T-helper 1 cell treated with Interleukin-12 subunit alpha and Interleukin-12 subunit beta and Interleukin-4 antibody, amounts not matched to agents 30 ng/mL and 1 ng/mL, for 36 hours (primary cell): Measurements from ENCODE around the gene GRID1. TPM values are rescaled to one million over a fixed set of nuclear protein-coding genes. Genes with fewer than 3 reads are reported as not detected.

Experiments used
- intact Hi-C: fragments of 100-400 bp; cut with micrococcal nuclease; formaldehyde crosslinking; loops from one replicate; pipeline ENCODE4 v1.15.1; 2024
- total RNA-seq: library from RNA; stranded (reverse); gene quantifications from 2 replicates; pipeline ENCODE4 v1.2.3, GENCODE V29; 2022

GRID1 gene
- total RNA-seq, 1 donor from 2014 or later, result not detected

DNA sequence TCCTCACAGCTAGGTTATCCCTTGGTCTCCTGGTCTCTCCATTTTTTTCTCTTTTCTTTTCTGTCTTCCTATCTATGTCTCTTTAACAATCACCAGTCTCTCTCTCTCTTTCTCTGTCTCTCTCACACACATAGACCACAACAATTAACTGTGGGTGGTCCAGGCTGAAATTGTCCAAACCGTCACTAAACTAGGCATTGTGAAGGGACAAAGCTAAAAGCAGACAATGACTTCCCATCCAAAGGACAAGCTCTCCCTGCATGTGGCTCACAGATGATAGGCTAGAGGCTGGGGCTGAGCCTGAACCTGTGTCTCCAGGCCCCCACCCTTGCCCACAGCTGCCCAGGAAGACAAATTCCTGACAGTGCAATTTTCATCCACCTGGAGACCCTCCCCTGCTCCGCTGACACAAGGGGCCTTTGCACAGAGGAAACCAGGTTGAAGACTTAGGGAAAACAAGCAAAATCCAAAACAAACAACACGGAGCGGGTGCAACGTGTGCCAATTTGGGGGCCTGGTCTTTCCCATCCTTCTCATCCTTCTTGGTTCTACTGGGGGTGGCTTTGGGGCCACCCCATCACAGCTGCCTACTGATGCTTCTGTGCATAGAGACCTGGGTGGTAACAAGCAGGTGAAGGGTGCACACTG, 755.4 kb downstream of the GRID1 start:
- intact Hi-C loops, result no loop called here

DNA sequence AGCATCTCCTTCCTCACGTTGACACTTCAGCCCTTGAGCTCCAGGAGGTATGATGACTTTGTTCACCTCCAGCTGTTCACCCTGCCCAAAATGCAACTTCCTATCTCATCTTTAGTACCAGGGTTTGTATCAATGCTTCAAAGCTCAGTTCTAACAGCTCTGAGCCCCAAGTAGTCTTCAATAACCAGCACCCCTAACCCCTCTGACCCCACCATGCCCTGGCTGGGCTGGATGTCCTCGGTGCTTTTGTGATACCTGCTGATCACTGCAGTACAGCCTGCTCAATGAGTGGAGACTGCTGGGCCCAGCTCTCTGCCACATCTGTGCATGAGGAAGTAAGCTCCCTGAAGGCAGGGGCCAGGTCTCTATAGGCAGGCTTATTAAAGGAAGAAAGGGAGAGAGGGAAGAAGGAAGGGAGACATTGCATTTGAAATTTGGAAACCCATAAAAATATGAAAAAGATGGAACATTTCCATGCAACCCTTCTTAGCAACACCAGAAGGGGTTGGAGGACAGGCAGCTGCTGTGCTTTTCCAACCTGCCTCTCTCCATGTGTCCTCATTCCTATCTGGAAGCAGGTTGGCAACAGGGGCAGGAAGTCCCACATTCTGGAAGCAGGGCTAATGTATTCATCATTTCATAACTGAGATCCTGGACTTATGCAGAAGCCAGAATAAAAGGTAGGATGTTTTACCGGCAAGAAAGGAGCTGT, 756.1 kb downstream of the GRID1 start:
- intact Hi-C loops, result no loop called here

DNA sequence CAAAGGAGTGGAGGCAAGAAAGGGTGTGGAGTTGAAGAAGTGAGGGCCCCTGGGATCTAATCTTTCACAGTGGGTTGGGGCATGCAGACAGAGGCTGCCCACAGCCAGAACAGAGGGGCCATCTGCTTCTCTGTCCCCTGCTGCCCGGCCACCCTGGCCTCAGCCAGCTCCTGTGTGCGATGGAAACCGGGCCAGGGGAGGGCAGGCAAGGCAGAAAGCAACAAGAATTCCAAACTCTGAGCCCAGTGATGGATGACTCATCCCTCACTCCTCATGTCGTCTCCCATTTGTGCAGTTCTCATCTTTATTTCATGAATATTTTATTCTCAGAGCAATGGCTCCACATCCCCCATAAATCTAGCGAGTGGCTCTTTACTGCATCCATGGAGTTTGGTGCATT, 757.1 kb downstream of the GRID1 start:
- intact Hi-C loops, result no loop called here

DNA sequence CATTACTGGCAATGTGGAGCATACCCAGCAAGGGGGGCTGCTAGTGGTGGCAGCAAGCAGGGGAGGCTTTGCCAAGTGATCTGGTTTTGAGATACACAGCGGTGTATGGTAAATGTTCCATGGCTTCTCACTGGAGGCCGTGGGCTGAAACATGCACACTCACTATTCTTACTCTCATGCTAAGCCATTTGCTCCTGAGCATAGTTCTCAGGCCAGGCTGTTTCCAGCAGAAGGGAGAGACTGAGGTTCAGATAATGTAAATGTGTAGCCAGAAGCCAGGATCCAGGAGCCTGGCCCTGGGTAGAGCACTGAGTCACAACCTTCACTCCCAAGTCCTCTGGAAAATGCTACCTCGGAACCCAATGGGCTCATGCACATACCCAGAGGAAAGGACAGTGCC, 757.9 kb downstream of the GRID1 start:
- intact Hi-C loops, result no loop called here

DNA sequence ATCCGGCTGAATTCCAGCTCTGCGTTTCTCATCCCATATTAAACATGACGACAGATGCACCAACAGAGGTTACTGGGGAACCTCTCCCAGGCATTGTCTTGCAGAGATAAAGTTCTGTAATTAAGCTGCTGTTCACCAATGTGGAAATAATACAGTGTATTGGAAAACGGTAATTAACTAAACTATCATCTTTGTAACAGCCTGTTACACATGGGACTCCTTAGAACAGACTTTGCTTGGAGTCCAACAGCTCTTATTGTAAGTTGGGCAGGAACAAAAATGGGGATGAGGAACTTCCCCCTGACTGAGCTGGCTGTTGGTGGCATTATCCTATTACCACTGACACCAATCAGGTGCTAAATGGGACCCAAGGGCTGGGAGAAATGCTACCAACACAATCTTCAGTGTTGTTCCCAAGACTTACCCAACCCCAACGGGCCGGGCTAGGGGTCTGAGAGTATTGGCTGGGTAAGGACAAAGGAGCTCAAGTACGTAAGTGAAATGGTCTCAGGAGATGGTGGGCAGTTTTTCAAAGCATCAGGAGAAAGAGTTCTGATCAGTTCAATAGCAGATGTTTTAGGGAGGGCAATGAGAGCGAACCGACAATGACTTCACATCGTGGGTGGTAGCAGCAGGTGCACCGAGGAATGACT, 759.4 kb downstream of the GRID1 start:
- intact Hi-C loops, result no loop called here

DNA sequence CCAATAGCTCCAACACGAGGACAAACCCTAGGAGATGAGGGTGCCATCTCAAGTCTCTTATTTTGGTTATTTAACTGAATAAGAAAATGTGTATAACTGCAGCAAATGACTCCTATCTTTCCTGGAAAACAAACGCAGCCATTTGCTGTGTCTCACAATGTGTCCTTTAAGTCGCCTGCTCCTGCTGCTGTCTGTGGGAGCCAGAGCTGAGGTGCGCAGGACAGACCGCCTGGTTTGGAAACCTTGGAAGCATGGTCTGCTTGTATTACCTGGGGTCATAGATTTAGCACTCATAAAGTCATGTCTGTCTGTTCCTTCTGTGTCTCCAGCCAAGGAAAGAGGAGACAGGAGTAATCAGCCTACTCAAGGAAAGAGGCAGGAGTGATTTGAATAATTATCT, 760.2 kb downstream of the GRID1 start:
- intact Hi-C loops, result no loop called here

DNA sequence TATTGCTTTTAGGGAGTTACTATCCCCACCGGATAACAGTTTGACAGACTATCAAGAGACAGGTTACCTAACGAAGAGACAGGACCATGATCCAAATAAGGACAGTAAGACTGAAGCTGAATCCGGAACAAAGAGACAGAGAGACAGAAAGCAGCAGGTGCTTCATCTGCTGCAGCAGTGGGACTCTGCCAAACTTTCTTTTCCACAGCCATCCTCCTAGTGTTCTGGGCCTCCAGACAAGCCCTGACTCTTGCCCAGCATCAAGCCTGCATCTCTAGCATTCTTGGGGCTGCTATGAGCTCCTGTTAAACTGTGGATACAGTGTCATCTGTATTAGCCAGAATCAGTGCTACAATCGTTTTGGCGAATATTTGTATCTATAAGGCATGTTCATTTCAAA, 761.7 kb downstream of the GRID1 start:
- intact Hi-C loops, result no loop called here

DNA sequence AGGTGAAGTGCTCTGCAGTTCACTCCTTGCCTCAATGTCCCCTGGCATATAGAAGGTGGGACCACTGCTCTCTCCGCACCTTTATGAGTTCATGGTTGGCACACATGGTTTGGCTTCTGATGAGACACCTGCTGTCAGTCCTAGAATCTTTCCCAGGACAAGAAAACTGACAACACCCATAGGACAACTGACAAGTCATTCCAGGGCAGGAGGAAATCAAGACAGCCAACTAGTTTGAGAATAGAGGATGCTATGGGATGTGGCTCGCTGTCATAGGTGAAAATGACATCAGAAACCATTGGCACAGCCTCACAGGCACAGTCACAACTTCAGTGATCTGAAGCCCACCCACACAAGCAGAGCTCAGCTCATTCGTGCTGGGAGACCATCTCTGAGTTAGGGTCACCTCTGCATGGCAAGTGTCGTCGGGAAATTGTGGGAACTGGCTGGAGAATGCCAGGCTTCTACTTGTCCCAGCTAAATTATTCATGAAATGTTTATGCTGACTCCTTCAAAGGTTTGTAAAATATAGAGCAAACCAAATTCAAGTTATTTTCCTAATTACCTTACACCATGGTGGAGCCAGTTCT, 762.4 kb downstream of the GRID1 start:
- intact Hi-C loops, result no loop called here

DNA sequence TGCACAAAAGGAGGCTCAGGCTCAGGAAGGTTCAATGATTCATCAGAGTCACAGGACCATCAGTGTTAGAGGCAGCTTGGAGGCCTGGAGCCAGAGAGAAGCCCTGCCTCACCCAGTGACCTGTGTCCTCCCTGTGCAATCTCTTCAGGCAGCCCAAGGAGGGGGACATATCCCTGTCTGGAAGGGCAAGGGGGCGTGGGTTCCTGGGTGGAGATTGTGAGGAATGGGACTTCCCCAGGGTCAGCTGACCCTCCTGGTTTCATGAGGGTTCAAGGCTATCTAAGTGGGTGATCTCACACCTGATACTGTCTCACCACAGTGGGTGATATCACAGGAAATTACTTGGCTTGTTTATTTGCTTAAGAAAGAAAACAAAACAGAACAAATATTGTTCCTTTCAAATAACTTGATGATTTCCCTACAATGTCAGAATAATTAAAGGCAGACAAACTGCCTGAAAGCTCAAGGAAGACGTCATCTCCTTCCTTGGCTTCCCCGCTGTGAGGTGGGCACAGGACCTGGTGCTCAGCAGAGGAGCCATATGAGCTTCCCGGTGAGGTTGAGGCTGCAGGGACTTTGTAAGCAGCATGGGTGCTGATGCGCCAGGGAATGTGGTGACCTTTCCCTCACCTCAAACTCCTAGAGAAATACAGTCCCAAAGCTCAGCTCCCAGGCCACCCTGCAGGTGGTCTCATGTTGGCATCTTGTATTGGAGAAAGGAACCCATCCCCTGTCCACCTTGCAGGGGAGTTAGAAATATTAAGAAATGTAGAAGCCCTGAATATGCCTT, 763.2 kb downstream of the GRID1 start:
- intact Hi-C loops, result no loop called here

DNA sequence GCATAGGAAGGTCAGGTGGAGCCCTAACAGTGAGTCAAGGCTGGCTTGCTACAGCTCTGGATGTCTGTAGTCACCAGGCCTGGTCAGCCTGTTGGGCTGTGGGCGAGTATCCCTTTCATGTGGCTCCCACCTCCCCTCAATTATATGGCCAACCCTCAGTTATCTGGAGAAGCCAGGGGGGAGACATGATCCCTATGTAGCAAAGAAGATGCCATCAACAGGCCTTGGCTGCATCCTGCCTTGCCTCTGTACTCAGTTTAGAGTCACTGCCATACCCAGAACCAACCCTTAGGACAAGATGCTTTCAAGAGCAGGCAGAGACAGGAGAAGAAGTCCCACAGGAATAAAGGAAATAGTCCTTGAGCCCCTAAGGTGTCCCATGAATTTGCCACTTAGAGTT, 763.9 kb downstream of the GRID1 start:
- intact Hi-C loops, result no loop called here

DNA sequence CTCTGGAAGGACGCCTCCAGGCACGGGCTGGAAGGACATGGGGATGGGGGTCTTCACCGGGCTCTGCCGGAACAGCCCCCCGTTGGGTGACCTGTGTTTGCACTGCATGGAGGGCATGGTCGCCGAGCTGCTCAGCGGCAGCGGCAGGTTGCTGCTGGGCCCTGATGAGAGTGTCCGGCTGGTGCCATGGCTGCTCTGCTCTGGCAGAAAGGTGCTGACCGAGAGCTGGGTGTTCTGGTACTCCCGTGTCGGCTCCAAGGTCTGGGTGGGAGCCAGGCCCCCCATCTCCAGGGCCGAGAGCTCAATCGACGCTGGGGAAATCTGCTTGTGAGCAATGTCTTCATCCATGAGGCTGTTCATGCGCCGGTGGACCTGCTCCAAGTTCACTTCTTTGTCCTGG, 764.3 kb downstream of the GRID1 start:
- intact Hi-C loops, result no loop called here

DNA sequence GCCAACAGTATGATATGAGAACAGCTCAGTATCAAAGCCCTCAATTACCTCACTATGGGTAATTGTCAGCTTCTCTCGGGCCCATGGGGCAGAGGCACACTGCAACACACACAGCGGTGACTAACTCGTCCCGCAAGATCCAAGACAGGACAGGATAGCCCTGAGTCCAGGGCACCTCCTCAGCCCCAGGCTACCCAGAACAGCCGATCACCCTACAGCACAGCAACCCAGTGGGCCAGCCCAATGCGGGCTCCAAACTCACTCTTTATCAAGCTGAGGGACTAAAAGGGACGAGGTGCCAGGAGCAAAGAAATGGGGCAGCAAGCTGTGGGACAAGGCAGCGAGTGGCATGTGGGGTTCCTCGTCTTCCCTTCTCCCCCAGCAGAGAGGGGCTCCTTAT, 765.1 kb downstream of the GRID1 start:
- intact Hi-C loops, result no loop called here

DNA sequence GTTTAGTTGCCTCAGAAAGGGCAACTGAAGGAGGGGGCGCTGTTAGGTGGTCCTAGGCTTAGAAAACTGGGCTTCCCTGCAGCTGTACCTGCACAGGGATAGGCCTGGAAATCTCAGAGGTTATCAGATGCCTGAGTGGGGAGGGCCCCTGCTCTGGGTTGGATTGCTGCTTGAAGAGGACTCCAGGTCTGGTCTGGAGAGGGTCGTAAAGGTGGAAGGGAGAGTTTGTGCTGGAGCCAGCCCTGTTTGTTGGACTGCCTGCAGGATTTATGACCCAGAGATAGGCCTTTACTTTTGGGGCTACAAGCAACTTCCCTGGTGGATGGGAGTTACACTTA, 765.9 kb downstream of the GRID1 start:
- intact Hi-C loops, result no loop called here

DNA sequence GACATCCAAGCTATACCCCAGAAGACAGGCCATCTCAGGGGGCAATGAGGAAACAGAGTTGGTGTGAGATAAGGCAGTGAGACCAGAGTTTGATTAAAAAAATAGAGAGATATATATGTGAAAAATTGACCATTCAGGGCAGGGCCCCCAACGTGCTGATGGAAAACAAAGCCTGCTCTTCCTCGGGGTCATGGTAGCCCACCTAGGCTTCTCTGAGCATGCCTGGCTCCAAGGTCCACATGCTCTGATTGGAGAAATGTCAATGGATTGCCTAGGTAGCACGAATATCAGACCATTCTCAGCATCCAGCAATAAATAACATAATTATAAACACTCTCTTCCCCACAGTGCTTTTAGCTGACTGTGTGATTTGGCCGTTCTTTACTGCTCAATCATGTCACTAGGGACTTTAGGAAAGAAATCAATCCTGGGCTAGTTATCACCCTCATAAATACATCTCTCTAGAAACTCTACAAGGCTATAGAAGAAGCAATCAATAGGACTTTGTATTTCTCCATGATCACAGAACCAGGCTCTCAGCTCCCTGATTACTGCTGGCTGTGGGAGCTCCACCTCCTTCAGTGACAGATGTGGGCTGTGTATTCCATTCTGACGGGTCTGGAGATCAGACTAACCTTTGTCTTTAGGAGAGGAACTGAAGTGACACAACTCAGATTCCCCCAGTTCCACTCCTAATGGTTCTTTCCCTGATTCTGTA, 766.4 kb downstream of the GRID1 start:
- intact Hi-C loops, result no loop called here

DNA sequence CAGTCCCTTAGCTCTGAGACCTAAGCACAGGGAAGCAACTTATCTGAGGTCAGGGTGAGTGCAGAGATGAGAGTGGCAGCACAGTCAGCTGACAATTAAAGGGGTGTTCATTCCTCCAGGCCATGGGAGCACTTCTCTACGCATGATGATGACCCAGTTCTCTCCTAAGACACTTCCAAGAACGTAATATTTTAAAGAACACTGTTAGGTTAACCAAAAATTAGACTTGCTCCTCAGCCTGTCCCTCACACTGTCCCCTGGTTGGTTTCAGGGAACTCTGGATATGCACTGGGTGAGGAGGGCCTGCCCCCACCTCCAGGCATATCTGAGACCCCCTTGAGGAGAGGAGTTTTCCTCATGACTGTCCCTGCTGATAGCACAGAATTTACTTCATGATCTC, 767.5 kb downstream of the GRID1 start:
- intact Hi-C loops, result no loop called here

DNA sequence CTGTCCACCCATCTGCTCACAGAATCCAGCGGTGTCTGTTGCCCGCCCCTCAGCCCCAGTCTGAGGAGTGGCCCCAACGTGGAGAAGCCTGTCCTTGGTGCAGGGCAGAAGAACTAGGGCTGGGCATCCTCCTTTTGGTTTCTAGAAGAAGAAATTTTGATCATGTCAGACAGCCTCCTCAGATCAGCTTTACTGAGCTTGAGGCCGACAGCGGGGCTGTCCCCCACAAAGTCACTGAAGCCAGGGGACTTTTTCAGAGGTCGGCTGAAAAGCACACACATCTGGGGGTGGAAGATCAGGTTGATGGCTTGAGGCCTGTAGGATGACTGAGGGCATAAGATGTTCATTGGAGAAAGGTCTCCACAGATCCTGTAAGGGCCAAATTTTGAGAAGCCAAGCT, 767.9 kb downstream of the GRID1 start:
- intact Hi-C loops, result no loop called here

DNA sequence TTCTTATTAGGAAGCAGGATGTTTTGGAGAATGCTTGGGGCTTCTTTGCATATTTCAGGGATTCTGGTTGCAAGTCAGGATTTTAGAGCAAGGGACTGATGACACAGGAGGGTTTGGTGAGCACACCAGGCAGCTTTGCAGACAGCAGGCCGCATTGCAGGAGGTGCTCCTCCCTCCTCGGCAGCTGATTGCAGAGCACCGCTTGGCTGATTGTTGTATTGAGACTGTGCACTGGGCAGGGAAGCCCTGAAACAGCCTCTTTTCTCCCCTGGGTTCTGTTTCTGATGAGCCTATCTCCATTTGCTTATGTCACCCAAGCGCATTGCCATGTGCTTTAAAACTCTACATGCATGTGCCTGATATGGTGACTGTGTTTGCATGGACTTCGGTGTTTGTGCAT, 769.6 kb downstream of the GRID1 start:
- intact Hi-C loops, result no loop called here

DNA sequence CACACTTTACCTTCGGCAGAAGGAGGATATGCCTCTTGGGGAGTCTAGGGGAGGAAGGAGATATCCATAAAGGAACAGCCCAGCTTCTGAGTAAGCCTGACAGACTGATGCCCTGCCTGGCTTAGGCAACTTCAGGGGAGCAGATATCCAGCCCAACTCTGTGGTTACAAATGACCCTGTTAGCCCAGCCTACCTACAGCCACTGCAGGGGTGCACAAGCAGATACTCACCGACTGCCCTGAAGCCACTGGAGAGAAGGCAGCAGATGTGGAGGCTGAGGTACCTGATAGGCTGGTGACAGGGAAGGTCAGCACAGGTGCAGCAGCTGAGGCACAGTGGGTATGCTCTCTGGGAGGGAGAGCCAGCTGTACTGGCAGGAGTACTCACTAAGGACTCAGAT, 770.2 kb downstream of the GRID1 start:
- intact Hi-C loops, result no loop called here

DNA sequence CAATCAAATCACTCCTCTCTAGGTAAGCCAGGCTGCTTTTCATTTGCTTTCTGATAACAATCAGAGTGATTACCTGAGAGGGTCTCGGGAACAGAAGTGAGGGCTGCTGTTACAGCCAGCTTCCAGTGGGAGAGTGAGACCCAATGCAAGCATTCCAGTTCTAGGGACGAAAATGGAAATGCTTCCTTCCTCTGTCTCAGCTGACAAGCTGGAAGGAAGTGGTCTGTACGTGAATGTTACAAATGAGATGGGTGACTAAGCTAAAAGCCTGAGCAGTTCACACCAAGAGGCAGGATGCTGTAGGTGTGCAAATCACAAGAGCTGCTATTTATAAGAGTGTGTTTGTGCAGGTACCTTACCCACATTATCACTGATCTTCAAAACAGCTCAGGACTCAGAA, 772.4 kb downstream of the GRID1 start:
- intact Hi-C loops, result no loop called here

DNA sequence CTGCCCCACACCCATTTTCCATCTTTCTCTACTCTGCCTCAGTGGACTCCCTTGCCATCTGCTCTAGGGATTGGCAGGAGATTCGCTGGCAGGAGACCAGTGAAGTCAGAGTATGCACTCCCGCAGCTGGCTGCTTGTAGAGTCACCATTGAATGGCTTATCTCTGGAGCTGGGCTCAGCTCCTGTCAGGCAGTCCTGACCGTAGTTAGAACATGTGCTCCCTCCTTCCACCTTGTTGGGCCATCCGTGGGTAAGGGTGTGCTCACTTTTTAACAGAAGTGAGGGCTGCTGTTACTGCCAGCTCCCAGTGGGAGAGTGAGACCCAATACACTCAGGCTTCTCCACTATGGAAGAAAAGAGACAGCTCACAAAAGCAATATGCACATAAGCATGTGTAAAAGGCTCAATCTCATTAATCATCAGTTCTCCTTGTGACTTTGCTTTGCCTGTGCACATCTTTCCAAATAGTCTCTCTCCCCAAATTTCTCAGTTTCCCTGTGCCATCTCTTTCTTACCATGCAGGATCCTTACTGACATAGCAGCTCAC, 773.3 kb downstream of the GRID1 start:
- intact Hi-C loops, result no loop called here

DNA sequence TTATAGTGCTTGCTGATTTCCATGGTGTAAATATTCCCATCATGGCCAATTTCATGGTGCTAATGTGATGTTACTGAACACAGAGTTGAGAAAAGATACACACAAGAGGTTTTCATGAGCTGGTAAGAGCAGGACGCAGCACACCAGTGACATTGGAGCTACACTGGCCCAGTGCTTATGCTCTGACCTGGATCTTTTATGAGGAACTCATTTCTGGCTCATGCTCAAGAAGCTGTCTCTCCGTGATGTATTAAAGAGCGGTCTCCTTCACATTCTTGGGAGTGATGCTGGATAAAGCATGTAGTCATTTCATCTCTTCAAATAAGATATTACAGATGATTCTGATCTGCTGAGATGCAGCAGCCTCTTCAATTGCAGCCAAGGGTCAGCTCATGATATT, 785.2 kb downstream of the GRID1 start:
- intact Hi-C loops, result no loop called here
